GM12878 (cell line): ENCODE measurements around the gene WWOX. TPM values are rescaled to one million over a fixed set of nuclear protein-coding genes. Genes with fewer than 3 reads are reported as not detected.

Experiments used
- ATAC-seq: fragments of 200-7000 bp; cut with Tn5 transposase; 3 replicates; pipeline ENCODE4 v1.9.1; 2020; ENCODE audit warnings: mild to moderate bottlenecking, moderate library complexity
- BruUV-seq: library from RNA; stranded (reverse); fragments of 400-500 nt; replicated peaks from 2 replicates; lab custom pipeline; 2021; lab: Mats Ljungman, UMichigan
- CTCF ChIA-PET: fragments of 300-600 bp; sonication (Branson Sonifier 250); formaldehyde crosslinking; extraction: SDS; loops from one replicate; lab custom pipeline; 2021; ENCODE audit warnings: inconsistent platforms; lab: Yijun Ruan, JAX
- POLR2A ChIA-PET: fragments of 350-600 bp; formaldehyde crosslinking; extraction: SDS; loops from one replicate; lab custom pipeline; 2021; ENCODE audit warnings: inconsistent platforms; lab: Charles Lee
- RAD21 ChIA-PET: fragments of 300-600 bp; sonication (Branson Sonifier 250); formaldehyde crosslinking; loops from one replicate; lab custom pipeline; 2023; ENCODE audit warnings: antibody characterized with exemption; ENCODE audit not compliant: unreplicated experiment; lab: Charles Lee
- SMC1A ChIA-PET: fragments of 300-600 bp; sonication (Branson Sonifier 250); formaldehyde crosslinking; loops from one replicate; lab custom pipeline; 2023; ENCODE audit not compliant: unreplicated experiment, uncharacterized antibody; lab: Charles Lee
- DNase-seq: peaks from one replicate; pipeline ENCODE4 v3.0.0-alpha.2; 2011; ENCODE audit warnings: low read depth, low spot score
- FAIRE-seq: peaks from 3 replicates; lab custom pipeline; 2011; peaks lifted over from hg19 to GRCh38; lab: Jason Lieb, UNC
- H2AFZ ChIP-seq: 2 replicates; pipeline ENCODE4 v1.6.0; 2011; ENCODE audit warnings: low read depth, low read length, control low read depth; ENCODE audit not compliant: control insufficient read depth
- H3K27ac ChIP-seq: 2 replicates; pipeline ENCODE4 v1.5.1; 2011; ENCODE audit warnings: control low read depth; ENCODE audit not compliant: control insufficient read depth, insufficient read depth
- H3K27me3 ChIP-seq, 2 experiments: replicated peaks in 1 of 2; 2 replicates each; pipeline versions ENCODE4 v1.6.0 to v1.6.1; 2011; ENCODE audit warnings: low read length in 1 of 2; ENCODE audit not compliant: control insufficient read depth in 2 of 2, insufficient read depth in 2 of 2
- H3K36me3 ChIP-seq, 2 experiments: 2 replicates each; pipeline ENCODE4 v1.5.1; 2011; ENCODE audit warnings: low read length in 1 of 2; ENCODE audit not compliant: control insufficient read depth in 2 of 2, insufficient read depth in 2 of 2
- H3K4me1 ChIP-seq: 2 replicates; pipeline ENCODE4 v1.6.1; 2011; ENCODE audit warnings: mild to moderate bottlenecking, low read length, moderate library complexity, mixed read lengths; ENCODE audit not compliant: control insufficient read depth, insufficient read depth
- H3K4me2 ChIP-seq: 2 replicates; pipeline ENCODE4 v1.6.0; 2011; ENCODE audit warnings: control low read depth; ENCODE audit not compliant: control insufficient read depth, insufficient read depth
- H3K4me3 ChIP-seq: fragments of 200-600 bp; sonication (generic); 2 replicates; pipeline ENCODE4 v1.5.1; 2016
- H3K79me2 ChIP-seq: 2 replicates; pipeline ENCODE4 v1.6.0; 2011; ENCODE audit warnings: low read length; ENCODE audit not compliant: control insufficient read depth, insufficient read depth
- H3K9ac ChIP-seq: 2 replicates; pipeline ENCODE4 v1.8.0; 2011; ENCODE audit warnings: low read length, control low read depth, mixed read lengths; ENCODE audit not compliant: control insufficient read depth, insufficient read depth
- H3K9me3 ChIP-seq: replicated peaks from 3 replicates; pipeline ENCODE4 v1.5.1; 2011; ENCODE audit warnings: mild to moderate bottlenecking, low read length; ENCODE audit not compliant: control insufficient read depth, insufficient read depth
- H4K20me1 ChIP-seq: 2 replicates; pipeline ENCODE4 v1.6.0; 2011; ENCODE audit not compliant: control insufficient read depth, insufficient read depth
- CREM ChIP-seq: IDR thresholded peaks from 2 replicates; pipeline ENCODE4 v1.6.1; 2014; ENCODE audit warnings: antibody characterized with exemption, low read depth
- FOS ChIP-seq: IDR thresholded peaks from 3 replicates; pipeline ENCODE4 v1.6.1; 2011; ENCODE audit warnings: borderline replicate concordance; ENCODE audit not compliant: insufficient read length; ENCODE audit errors: extremely low read depth
- FOXK2 ChIP-seq: fragments of 450-650 bp; IDR thresholded peaks from 2 replicates; pipeline ENCODE4 v1.6.1; 2017; ENCODE audit warnings: mild to moderate bottlenecking, moderate library complexity
- POLR2A ChIP-seq: IDR thresholded peaks from 2 replicates; pipeline ENCODE4 v1.6.1; 2011; ENCODE audit warnings: low read depth, mild to moderate bottlenecking, low read length
- TBL1XR1 ChIP-seq: IDR thresholded peaks from 2 replicates; pipeline ENCODE4 v1.6.1; 2012; ENCODE audit warnings: low read depth, low read length, improper control_type of control experiment
- YBX1 ChIP-seq: fragments of 450-650 bp; IDR thresholded peaks from 2 replicates; pipeline ENCODE4 v1.6.1; 2016; ENCODE audit warnings: antibody characterized with exemption
- ZBTB33 ChIP-seq: fragments of 450-650 bp; IDR thresholded peaks from 2 replicates; pipeline ENCODE4 v1.6.1; 2017; ENCODE audit warnings: mild to moderate bottlenecking
- WGBS: methylation state at CpG from one replicate; pipeline ENCODE4 v1.1.6; 2016; ENCODE audit warnings: low lambda C conversion rate; ENCODE audit not compliant: insufficient replicate concordance, insufficient coverage; ENCODE audit errors: missing lambda C conversion rate; 5-methylcytosine and 5-hydroxymethylcytosine counted together
- in situ Hi-C: fragments of 300-500 bp; cut with MboI; formaldehyde crosslinking; loops from 9 replicates; pipeline ENCODE4 v1.14.3; 2018; ENCODE audit warnings: mixed read lengths
- intact Hi-C: fragments of 100-400 bp; cut with micrococcal nuclease; formaldehyde crosslinking; loops from one replicate; pipeline ENCODE4 v1.14.2; 2022; ENCODE audit not compliant: unreplicated experiment
- polyA plus RNA-seq, 11 experiments: library from polyadenylated mRNA; depleted of rRNA in 4 of 11; unstranded in 6 of 11; stranded (reverse) in 5 of 11; fragments of >200 nt; fragmentation: Nextera tagmentation in 4 of 11; fragmentation: Illumina TruSeq in 1 of 11; extraction: Ambion mirVana in 4 of 11; extraction: Trizol in 1 of 11; gene quantifications; 1 replicate in 1 of 11; 2 replicates in 10 of 11; pipeline versions ENCODE4 v1.2.1 to v1.2.3, GENCODE V29; 2011 to 2016; ENCODE audit warnings: inconsistent platforms in 2 of 11, missing spikeins in 2 of 11, low read depth in 1 of 11
- total RNA-seq, 4 experiments: library from RNA; depleted of rRNA in 3 of 4; stranded (reverse); fragments of >200 nt in 3 of 4; fragmentation: Illumina TruSeq in 1 of 4; extraction: Trizol in 1 of 4; gene quantifications; 2 replicates each; pipeline versions ENCODE4 v1.2.1 to v1.2.3, GENCODE V29; 2013 to 2021
- TF ChIP-seq, protein P1 (sequence below): fragments of 450-650 bp; IDR thresholded peaks from 2 replicates; pipeline ENCODE4 v1.6.1; 2017; ENCODE audit warnings: mild to moderate bottlenecking, moderate library complexity
- TF ChIP-seq, protein P2 (sequence below): fragments of 450-650 bp; formaldehyde crosslinking; IDR thresholded peaks from 2 replicates; pipeline ENCODE4 v1.4.0; 2022; ENCODE audit warnings: mild to moderate bottlenecking, moderate library complexity
- TF ChIP-seq, protein P3 (sequence below): fragments of 150-350 bp; IDR thresholded peaks from 2 replicates; pipeline ENCODE4 v1.6.1; 2014; ENCODE audit warnings: mild to moderate bottlenecking, low read depth, low read length

Gene WWOX
- total and polyA plus RNA-seq, 10 of the 15 experiments (the other 5 are each of a cell fraction or from before 2014, with no cell fraction given) = 2.8 to 24.4 (median 17.8) TPM

- no peak overlapping the region for H3K9ac ChIP-seq
- H3K9me3 ChIP-seq = no peaks in the 10 kb centered on the region
- ChIA-PET RAD21 (no interaction called here), POLR2A (no interaction called here), CTCF (no interaction called here), SMC1A (interaction anchor here (0.6 kb wide), 1 partner anchor 1007 kb away, joined by 5 read pairs; no protein-coding TSS in a partner anchor)
- no peak overlapping the region for H2AFZ ChIP-seq
- no peaks in the 10 kb centered on the region for H3K27me3 ChIP-seq
- intact Hi-C loops = no loop called here
- in situ Hi-C loops = no loop called here
- FAIRE-seq (no peak), DNase-seq (no peak), ATAC-seq (no peak)
- no peaks in the 10 kb centered on the region for H3K36me3 ChIP-seq
- no TSS peak for BruUV-seq
- H3K4me3 ChIP-seq = no peak overlapping the region
- TF ChIP-seq YBX1 (no peak), FOXK2 (no peak), ZBTB33 (no peak), POLR2A (no peak), FOS (no peak), CREM (no peak), TBL1XR1 (no peak)
- TF ChIP-seq, protein P1, sequence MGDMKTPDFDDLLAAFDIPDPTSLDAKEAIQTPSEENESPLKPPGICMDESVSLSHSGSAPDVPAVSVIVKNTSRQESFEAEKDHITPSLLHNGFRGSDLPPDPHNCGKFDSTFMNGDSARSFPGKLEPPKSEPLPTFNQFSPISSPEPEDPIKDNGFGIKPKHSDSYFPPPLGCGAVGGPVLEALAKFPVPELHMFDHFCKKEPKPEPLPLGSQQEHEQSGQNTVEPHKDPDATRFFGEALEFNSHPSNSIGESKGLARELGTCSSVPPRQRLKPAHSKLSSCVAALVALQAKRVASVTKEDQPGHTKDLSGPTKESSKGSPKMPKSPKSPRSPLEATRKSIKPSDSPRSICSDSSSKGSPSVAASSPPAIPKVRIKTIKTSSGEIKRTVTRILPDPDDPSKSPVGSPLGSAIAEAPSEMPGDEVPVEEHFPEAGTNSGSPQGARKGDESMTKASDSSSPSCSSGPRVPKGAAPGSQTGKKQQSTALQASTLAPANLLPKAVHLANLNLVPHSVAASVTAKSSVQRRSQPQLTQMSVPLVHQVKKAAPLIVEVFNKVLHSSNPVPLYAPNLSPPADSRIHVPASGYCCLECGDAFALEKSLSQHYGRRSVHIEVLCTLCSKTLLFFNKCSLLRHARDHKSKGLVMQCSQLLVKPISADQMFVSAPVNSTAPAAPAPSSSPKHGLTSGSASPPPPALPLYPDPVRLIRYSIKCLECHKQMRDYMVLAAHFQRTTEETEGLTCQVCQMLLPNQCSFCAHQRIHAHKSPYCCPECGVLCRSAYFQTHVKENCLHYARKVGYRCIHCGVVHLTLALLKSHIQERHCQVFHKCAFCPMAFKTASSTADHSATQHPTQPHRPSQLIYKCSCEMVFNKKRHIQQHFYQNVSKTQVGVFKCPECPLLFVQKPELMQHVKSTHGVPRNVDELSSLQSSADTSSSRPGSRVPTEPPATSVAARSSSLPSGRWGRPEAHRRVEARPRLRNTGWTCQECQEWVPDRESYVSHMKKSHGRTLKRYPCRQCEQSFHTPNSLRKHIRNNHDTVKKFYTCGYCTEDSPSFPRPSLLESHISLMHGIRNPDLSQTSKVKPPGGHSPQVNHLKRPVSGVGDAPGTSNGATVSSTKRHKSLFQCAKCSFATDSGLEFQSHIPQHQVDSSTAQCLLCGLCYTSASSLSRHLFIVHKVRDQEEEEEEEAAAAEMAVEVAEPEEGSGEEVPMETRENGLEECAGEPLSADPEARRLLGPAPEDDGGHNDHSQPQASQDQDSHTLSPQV = no peak
- TF ChIP-seq, protein P2, sequence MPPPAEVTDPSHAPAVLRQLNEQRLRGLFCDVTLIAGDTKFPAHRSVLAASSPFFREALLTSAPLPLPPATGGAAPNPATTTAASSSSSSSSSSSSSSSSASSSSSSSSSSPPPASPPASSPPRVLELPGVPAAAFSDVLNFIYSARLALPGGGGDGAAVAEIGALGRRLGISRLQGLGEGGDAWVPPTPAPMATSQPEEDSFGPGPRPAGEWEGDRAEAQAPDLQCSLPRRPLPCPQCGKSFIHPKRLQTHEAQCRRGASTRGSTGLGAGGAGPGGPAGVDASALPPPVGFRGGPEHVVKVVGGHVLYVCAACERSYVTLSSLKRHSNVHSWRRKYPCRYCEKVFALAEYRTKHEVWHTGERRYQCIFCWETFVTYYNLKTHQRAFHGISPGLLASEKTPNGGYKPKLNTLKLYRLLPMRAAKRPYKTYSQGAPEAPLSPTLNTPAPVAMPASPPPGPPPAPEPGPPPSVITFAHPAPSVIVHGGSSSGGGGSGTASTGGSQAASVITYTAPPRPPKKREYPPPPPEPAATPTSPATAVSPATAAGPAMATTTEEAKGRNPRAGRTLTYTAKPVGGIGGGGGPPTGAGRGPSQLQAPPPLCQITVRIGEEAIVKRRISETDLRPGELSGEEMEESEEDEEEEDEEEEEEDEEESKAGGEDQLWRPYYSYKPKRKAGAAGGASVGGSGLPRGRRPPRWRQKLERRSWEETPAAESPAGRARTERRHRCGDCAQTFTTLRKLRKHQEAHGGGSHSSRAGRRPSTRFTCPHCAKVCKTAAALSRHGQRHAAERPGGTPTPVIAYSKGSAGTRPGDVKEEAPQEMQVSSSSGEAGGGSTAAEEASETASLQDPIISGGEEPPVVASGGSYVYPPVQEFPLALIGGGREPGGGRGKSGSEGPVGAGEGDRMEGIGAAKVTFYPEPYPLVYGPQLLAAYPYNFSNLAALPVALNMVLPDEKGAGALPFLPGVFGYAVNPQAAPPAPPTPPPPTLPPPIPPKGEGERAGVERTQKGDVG (CRISPR knock-in tag) = no peak
- TF ChIP-seq, protein P3, sequence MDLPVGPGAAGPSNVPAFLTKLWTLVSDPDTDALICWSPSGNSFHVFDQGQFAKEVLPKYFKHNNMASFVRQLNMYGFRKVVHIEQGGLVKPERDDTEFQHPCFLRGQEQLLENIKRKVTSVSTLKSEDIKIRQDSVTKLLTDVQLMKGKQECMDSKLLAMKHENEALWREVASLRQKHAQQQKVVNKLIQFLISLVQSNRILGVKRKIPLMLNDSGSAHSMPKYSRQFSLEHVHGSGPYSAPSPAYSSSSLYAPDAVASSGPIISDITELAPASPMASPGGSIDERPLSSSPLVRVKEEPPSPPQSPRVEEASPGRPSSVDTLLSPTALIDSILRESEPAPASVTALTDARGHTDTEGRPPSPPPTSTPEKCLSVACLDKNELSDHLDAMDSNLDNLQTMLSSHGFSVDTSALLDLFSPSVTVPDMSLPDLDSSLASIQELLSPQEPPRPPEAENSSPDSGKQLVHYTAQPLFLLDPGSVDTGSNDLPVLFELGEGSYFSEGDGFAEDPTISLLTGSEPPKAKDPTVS = no peak
- no peaks in the 10 kb centered on the region for H3K4me1 ChIP-seq
- no peaks in the 10 kb centered on the region for H4K20me1 ChIP-seq
- H3K27ac ChIP-seq = no peak overlapping the region
- no peaks in the 10 kb centered on the region for H3K79me2 ChIP-seq
- WGBS = 67% methylated on average over 5 of the region's 5 CpGs
- H3K4me2 ChIP-seq = no peak overlapping the region
Measured at GRCh38 chr16:78607022-78607421, 507.6 kb downstream of the WWOX start.
